Loucy (cell line): ENCODE data around the gene DDX20.

Experiments
- H2AFZ ChIP-seq: fragments of 200-600 bp; sonication (generic); 2 replicates; pipeline ENCODE4 v1.6.0; 2016; ENCODE audit warnings: antibody characterized with exemption, mild to moderate bottlenecking, low read length, moderate library complexity
- H3F3A ChIP-seq: fragments of 200-600 bp; 2 replicates; pipeline ENCODE4 v1.6.0; 2016; ENCODE audit warnings: antibody characterized with exemption, low read depth, mild to moderate bottlenecking
- H3K27me3 ChIP-seq: fragments of 200-600 bp; sonication (generic); 2 replicates; pipeline ENCODE4 v1.6.1; 2014; ENCODE audit warnings: low read length, mild to moderate bottlenecking; ENCODE audit not compliant: insufficient read depth, poor library complexity, severe bottlenecking
- H3K36me3 ChIP-seq: fragments of 200-600 bp; sonication (generic); 2 replicates; pipeline ENCODE4 v1.6.1; 2016; ENCODE audit warnings: low read length; ENCODE audit not compliant: insufficient read depth
- H3K4me1 ChIP-seq: fragments of 200-600 bp; sonication (generic); 2 replicates; pipeline ENCODE4 v1.5.1; 2014; ENCODE audit warnings: low read length, mild to moderate bottlenecking; ENCODE audit not compliant: insufficient read depth, poor library complexity, severe bottlenecking
- H3K4me2 ChIP-seq: fragments of 200-600 bp; sonication (generic); 2 replicates; pipeline ENCODE4 v1.6.0; 2014; ENCODE audit warnings: antibody characterized with exemption, low read length, low read depth, mild to moderate bottlenecking; ENCODE audit not compliant: poor library complexity, severe bottlenecking
- H3K4me3 ChIP-seq: fragments of 200-600 bp; sonication (generic); 2 replicates; pipeline ENCODE4 v1.5.1; 2014; ENCODE audit warnings: low read length, mild to moderate bottlenecking, mixed read lengths; ENCODE audit not compliant: poor library complexity, severe bottlenecking
- H3K79me2 ChIP-seq: fragments of 200-600 bp; sonication (generic); 2 replicates; pipeline ENCODE4 v1.6.1; 2014; ENCODE audit warnings: low read length; ENCODE audit not compliant: insufficient read depth
- H3K9ac ChIP-seq: fragments of 200-600 bp; sonication (generic); 2 replicates; pipeline ENCODE4 v1.6.0; 2014; ENCODE audit warnings: mild to moderate bottlenecking, low read depth, low read length, moderate library complexity; ENCODE audit not compliant: poor library complexity, severe bottlenecking
- H3K9me2 ChIP-seq: fragments of 200-600 bp; sonication (generic); replicated peaks from 2 replicates; pipeline ENCODE4 v1.6.1; 2016; ENCODE audit warnings: low read depth, low read length, mixed read lengths
- H3K9me3 ChIP-seq: fragments of 200-600 bp; sonication (generic); 2 replicates; pipeline ENCODE4 v1.6.1; 2014; ENCODE audit warnings: mild to moderate bottlenecking, antibody characterized with exemption, low read length, low read depth; ENCODE audit not compliant: insufficient read depth
- H4K20me1 ChIP-seq: fragments of 200-600 bp; sonication (generic); 2 replicates; pipeline ENCODE4 v1.6.0; 2014; ENCODE audit warnings: antibody characterized with exemption, low read length, mild to moderate bottlenecking; ENCODE audit not compliant: insufficient read depth, poor library complexity, severe bottlenecking
- EZH2phosphoT487 ChIP-seq: fragments of 200-600 bp; IDR thresholded peaks from 2 replicates; pipeline ENCODE4 v1.6.1; 2018; ENCODE audit warnings: antibody characterized with exemption, mild to moderate bottlenecking, moderate library complexity, borderline replicate concordance
- TF ChIP-seq, protein P1 (sequence below): fragments of 200-600 bp; sonication (generic); conservative IDR thresholded peaks from 2 replicates; pipeline ENCODE4 v1.5.1; 2014; ENCODE audit warnings: mild to moderate bottlenecking, antibody characterized with exemption, low read length

The DDX20 gene

GRCh38 chr1:111747282-111747734, 8.4 kb upstream of the DDX20 start:
- Histone ChIP-seq H3K9ac (no peak overlapping the region), H3K27me3 (no peaks in the 10 kb centered on the region), H3F3A (no peaks in the 10 kb centered on the region), H3K4me1 (no peaks in the 10 kb centered on the region), H2AFZ (no peak overlapping the region), H4K20me1 (no peaks in the 10 kb centered on the region), H3K9me3 (no peaks in the 10 kb centered on the region), H3K79me2 (no peaks in the 10 kb centered on the region), H3K9me2 (no peaks in the 10 kb centered on the region), H3K36me3 (no peaks in the 10 kb centered on the region), H3K4me3 (no peak overlapping the region), H3K4me2 (no peak overlapping the region)
- TF ChIP-seq EZH2phosphoT487, result no peak
- TF ChIP-seq, protein P1, sequence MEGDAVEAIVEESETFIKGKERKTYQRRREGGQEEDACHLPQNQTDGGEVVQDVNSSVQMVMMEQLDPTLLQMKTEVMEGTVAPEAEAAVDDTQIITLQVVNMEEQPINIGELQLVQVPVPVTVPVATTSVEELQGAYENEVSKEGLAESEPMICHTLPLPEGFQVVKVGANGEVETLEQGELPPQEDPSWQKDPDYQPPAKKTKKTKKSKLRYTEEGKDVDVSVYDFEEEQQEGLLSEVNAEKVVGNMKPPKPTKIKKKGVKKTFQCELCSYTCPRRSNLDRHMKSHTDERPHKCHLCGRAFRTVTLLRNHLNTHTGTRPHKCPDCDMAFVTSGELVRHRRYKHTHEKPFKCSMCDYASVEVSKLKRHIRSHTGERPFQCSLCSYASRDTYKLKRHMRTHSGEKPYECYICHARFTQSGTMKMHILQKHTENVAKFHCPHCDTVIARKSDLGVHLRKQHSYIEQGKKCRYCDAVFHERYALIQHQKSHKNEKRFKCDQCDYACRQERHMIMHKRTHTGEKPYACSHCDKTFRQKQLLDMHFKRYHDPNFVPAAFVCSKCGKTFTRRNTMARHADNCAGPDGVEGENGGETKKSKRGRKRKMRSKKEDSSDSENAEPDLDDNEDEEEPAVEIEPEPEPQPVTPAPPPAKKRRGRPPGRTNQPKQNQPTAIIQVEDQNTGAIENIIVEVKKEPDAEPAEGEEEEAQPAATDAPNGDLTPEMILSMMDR, result peak; percentile 88

DNA sequence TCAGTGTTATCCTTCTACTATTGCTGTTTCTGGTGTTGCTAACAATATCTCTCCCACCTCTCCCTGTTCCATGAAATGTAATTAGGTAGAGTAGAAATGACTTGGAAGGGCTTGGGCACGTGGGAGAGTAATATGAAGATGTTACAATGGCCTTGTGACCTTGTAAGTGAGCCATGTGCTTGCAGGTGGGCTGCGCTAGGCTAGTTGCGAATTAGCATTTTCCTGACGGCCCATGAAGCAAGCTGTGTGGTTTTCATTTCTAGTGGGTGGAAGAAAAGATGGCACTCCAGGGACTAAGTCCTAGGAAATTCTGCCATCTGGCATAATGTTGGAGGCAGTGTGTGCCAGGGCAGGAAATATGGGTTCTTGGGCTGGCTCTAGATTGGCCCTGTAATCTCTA, 7.8 kb upstream of the DDX20 start:
- Histone ChIP-seq H3F3A (no peaks in the 10 kb centered on the region), H3K36me3 (no peaks in the 10 kb centered on the region), H2AFZ (no peak overlapping the region), H3K4me2 (no peak overlapping the region), H3K79me2 (no peaks in the 10 kb centered on the region), H3K9ac (no peak overlapping the region), H3K4me3 (no peak overlapping the region), H3K9me3 (no peaks in the 10 kb centered on the region), H4K20me1 (no peaks in the 10 kb centered on the region), H3K9me2 (no peaks in the 10 kb centered on the region), H3K4me1 (no peaks in the 10 kb centered on the region), H3K27me3 (no peaks in the 10 kb centered on the region)
- no peak for TF ChIP-seq EZH2phosphoT487
- TF ChIP-seq, protein P1, result no peak

GRCh38 chr1:111749628-111750027, 6.1 kb upstream of the DDX20 start:
- Histone ChIP-seq H2AFZ (no peak overlapping the region), H3K36me3 (no peaks in the 10 kb centered on the region), H3K9me3 (no peaks in the 10 kb centered on the region), H3K4me1 (peaks cover 5% of the 10 kb centered on the region), H3F3A (no peaks in the 10 kb centered on the region), H3K79me2 (peaks cover 8% of the 10 kb centered on the region; the same call in 1 of the 2 replicates), H3K27me3 (no peaks in the 10 kb centered on the region), H3K9ac (no peak overlapping the region), H3K4me2 (no peak overlapping the region), H3K9me2 (no peaks in the 10 kb centered on the region), H4K20me1 (no peaks in the 10 kb centered on the region), H3K4me3 (no peak overlapping the region)
- no peak for TF ChIP-seq EZH2phosphoT487
- TF ChIP-seq, protein P1, result no peak
